OCI-LY3 (cell line): Measurements from ENCODE around the gene STMN3.
"Not testable (repeated sequence)": the region's sequence is repeated elsewhere in the genome, so short reads cannot be mapped to it uniquely, and the experiment has no call there.

Source experiments
- H2AFZ ChIP-seq: fragments of 200-600, 300-600 bp; shearing (Covaris generic); 2 replicates; pipeline ENCODE4 v1.6.0; 2014; ENCODE audit warnings: antibody characterized with exemption, low read depth, low read length
- H3K27ac ChIP-seq: fragments of 200-600, 300-600 bp; sonication (generic); 2 replicates; pipeline ENCODE4 v1.5.1; 2014; ENCODE audit warnings: mild to moderate bottlenecking, low read length, moderate library complexity, mixed read lengths
- H3K27me3 ChIP-seq: fragments of 200-600, 300-600 bp; sonication (generic); 2 replicates; pipeline ENCODE4 v1.6.1; 2014; ENCODE audit warnings: low read depth, low read length, mixed read lengths
- H3K36me3 ChIP-seq: fragments of 200-600, 300-600 bp; sonication (generic); replicated peaks from 2 replicates; pipeline ENCODE3; 2014; ENCODE audit warnings: low read depth, low read length, mixed read lengths
- H3K4me1 ChIP-seq: fragments of 300-600, 200-600 bp; sonication (generic); 2 replicates; pipeline ENCODE4 v1.6.1; 2014; ENCODE audit warnings: low read length, mixed read lengths
- H3K4me2 ChIP-seq: fragments of 200-600, 300-600 bp; sonication (generic); 2 replicates; pipeline ENCODE4 v1.6.1; 2014; ENCODE audit warnings: low read length, mixed read lengths
- H3K4me3 ChIP-seq: fragments of 300-600, 200-600 bp; sonication (generic); 2 replicates; pipeline ENCODE4 v1.5.1; 2014; ENCODE audit warnings: antibody characterized with exemption, mild to moderate bottlenecking, low read length, moderate library complexity
- H3K79me2 ChIP-seq: fragments of 300-600, 200-600 bp; shearing (Covaris generic); 2 replicates; pipeline ENCODE4 v1.6.1; 2014; ENCODE audit warnings: mild to moderate bottlenecking, low read length, mixed read lengths
- H3K9ac ChIP-seq: fragments of 300-600, 200-600 bp; shearing (Covaris generic); 2 replicates; pipeline ENCODE4 v1.6.0; 2014; ENCODE audit warnings: mild to moderate bottlenecking, low read length, moderate library complexity
- H3K9me3 ChIP-seq: fragments of 200-600, 300-600 bp; shearing (Covaris generic); 2 replicates; pipeline ENCODE4 v1.6.1; 2014; ENCODE audit warnings: low read length, mixed read lengths; ENCODE audit not compliant: insufficient read depth
- H4K20me1 ChIP-seq: fragments of 200-600, 300-600 bp; sonication (generic); 2 replicates; pipeline ENCODE4 v1.6.1; 2016; ENCODE audit warnings: low read length, mixed read lengths; ENCODE audit not compliant: insufficient read depth
- EZH2phosphoT487 ChIP-seq: fragments of 200-600 bp; shearing (Covaris generic); IDR thresholded peaks from 2 replicates; pipeline ENCODE4 v1.6.1; 2018; ENCODE audit warnings: antibody characterized with exemption, mixed run types, low read depth
- TF ChIP-seq, protein P1 (sequence below): fragments of 200-600, 300-600 bp; sonication (generic); IDR thresholded peaks from 2 replicates; pipeline ENCODE4 v1.5.1; 2014; ENCODE audit warnings: antibody characterized with exemption, low read length, low read depth

Gene STMN3

DNA sequence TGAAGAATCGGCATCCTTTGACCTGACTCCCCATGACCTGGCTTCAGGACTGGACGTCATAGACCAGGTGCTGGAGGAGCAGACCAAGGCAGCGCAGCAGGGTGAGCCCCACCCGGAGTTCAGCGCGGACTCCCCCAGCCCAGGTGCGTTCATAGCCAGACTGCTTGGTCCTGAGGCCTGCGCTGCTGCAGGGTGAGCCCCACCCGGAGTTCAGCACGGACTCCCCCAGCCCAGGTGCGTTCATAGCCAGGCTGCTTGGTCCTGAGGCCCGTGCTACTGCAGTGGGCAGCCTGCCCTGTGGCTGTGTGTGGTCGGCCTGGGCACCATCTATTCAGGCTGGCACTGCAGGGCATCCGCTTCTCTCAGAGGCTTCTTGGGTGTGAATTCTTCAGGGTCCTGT is 20.7 kb upstream of the STMN3 start:
- Histone ChIP-seq H3K27ac (no peak overlapping the region), H3K79me2 (no peaks in the 10 kb centered on the region), H3K27me3 (no peaks in the 10 kb centered on the region), H3K36me3 (peaks cover 10% of the 10 kb centered on the region), H2AFZ (no peak overlapping the region), H3K9ac (no peak overlapping the region), H4K20me1 (no peaks in the 10 kb centered on the region), H3K4me1 (no peaks in the 10 kb centered on the region), H3K4me2 (no peak overlapping the region), H3K4me3 (no peak overlapping the region), H3K9me3 (no peaks in the 10 kb centered on the region)
- TF ChIP-seq, protein P1, sequence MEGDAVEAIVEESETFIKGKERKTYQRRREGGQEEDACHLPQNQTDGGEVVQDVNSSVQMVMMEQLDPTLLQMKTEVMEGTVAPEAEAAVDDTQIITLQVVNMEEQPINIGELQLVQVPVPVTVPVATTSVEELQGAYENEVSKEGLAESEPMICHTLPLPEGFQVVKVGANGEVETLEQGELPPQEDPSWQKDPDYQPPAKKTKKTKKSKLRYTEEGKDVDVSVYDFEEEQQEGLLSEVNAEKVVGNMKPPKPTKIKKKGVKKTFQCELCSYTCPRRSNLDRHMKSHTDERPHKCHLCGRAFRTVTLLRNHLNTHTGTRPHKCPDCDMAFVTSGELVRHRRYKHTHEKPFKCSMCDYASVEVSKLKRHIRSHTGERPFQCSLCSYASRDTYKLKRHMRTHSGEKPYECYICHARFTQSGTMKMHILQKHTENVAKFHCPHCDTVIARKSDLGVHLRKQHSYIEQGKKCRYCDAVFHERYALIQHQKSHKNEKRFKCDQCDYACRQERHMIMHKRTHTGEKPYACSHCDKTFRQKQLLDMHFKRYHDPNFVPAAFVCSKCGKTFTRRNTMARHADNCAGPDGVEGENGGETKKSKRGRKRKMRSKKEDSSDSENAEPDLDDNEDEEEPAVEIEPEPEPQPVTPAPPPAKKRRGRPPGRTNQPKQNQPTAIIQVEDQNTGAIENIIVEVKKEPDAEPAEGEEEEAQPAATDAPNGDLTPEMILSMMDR, result no peak

DNA sequence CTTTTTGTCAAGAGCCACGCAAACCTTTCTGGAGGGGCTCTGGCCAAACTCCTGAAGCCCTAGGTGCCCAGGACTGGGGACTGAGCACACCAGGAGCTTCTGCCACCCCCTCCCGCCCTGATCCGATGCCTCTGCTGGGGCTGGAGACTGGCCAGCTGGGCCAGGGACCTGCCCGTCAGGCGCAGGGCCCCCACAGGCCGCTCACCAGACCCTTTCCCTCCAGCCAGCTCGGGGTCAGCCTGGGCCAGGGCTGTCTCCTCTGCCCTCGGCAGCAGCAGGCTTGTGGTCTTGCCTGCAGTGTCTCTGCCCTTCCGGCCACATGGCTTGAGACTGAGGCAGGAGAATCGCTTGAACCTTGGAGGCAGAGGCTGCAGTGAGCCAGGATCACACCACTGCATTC is 19.4 kb upstream of the STMN3 start:
- no peaks in the 10 kb centered on the region for H3K79me2 ChIP-seq
- no peak for TF ChIP-seq EZH2phosphoT487
- TF ChIP-seq, protein P1, result no peak
- no peaks in the 10 kb centered on the region for H3K4me1 ChIP-seq
- no peaks in the 10 kb centered on the region for H3K27me3 ChIP-seq
- H3K27ac ChIP-seq, result no peak overlapping the region
- no peak overlapping the region for H3K4me2 ChIP-seq
- no peak overlapping the region for H3K4me3 ChIP-seq
- no peaks in the 10 kb centered on the region for H4K20me1 ChIP-seq
- no peaks in the 10 kb centered on the region for H3K9me3 ChIP-seq
- H3K36me3 ChIP-seq, result peaks cover 18% of the 10 kb centered on the region
- no peak overlapping the region for H3K9ac ChIP-seq
- H2AFZ ChIP-seq, result no peak overlapping the region

DNA sequence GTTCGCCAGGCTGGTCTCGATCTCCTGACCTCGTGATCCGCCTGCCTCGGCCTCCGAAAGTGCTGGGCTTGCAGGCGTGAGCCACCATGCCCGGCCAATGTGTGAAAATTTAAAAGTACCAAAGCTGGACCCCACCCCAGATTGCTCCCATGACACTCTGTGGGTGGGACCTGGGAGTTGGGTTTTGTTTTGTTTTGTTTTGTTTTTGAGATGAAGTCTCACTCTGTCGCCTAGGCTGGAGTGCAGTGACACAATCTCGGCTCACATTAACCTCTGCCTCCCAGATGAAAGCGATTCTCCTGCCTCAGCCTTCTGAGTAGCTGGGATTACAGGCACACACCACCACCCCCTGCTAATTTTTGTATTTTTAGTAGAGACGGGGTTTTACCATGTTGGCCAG is 18.5 kb upstream of the STMN3 start:
- not testable (repeated sequence) for H3K4me2 ChIP-seq, H3K79me2 ChIP-seq, H3K27ac ChIP-seq, H3K9ac ChIP-seq, H4K20me1 ChIP-seq, H3K4me3 ChIP-seq, H2AFZ ChIP-seq, H3K27me3 ChIP-seq, H3K4me1 ChIP-seq, H3K9me3 ChIP-seq
- peaks cover 18% of the 10 kb centered on the region for H3K36me3 ChIP-seq

DNA sequence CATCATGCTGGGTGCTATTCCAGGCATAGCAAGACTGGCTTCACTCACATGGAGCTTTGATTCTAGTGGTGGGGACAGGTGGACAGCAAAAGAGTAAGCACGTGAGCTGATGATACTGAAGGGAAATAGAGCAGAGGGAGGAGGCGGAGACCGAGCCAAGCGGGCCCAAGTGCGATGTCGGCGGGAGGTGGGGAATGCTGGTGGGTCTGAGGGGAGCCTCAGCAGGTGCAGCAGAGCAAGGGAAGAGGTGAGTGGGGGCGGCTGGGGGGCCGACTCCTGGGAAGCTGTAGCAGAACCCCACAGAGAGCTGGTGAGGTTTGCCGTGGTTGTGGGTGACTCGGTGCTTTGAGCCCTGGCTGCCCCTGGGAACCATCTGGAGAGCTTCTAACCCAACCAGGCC is 15.1 kb upstream of the STMN3 start:
- Histone ChIP-seq H3K4me3 (no peak overlapping the region), H4K20me1 (no peaks in the 10 kb centered on the region), H3K4me1 (no peaks in the 10 kb centered on the region), H3K9me3 (no peaks in the 10 kb centered on the region), H3K79me2 (no peaks in the 10 kb centered on the region), H3K4me2 (no peak overlapping the region), H3K36me3 (peaks cover 12% of the 10 kb centered on the region), H2AFZ (no peak overlapping the region), H3K27ac (no peak overlapping the region), H3K9ac (no peak overlapping the region), H3K27me3 (no peaks in the 10 kb centered on the region)
- no peak for TF ChIP-seq EZH2phosphoT487
- TF ChIP-seq, protein P1, result no peak

DNA sequence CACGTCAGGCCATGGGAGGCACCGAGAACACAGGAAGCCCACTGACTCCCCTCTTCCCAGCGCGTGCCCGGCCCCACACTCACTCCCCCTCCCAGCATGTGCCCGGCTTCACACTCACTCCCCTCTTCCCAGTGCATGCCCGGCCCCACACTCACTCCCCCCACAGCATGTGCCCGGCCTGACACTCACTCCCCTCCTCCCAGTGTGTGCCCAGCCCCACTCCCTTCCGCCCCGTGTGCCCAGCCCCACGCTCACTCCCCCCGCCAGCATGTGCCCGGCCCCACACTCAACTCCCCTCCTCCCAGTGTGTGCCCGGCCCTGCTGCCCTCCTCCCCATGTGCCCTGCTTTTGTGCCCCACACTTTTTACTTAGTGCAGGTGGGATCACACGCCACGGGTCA is 14.6 kb upstream of the STMN3 start:
- no peaks in the 10 kb centered on the region for H4K20me1 ChIP-seq
- no peaks in the 10 kb centered on the region for H3K27me3 ChIP-seq
- H3K36me3 ChIP-seq, result peaks cover 12% of the 10 kb centered on the region
- no peaks in the 10 kb centered on the region for H3K4me1 ChIP-seq
- no peak overlapping the region for H3K9ac ChIP-seq
- H3K9me3 ChIP-seq, result no peaks in the 10 kb centered on the region
- H3K27ac ChIP-seq, result no peak overlapping the region
- H3K4me2 ChIP-seq, result no peak overlapping the region
- H3K79me2 ChIP-seq, result no peaks in the 10 kb centered on the region
- no peak for TF ChIP-seq EZH2phosphoT487
- TF ChIP-seq, protein P1, result no peak
- no peak overlapping the region for H2AFZ ChIP-seq
- no peak overlapping the region for H3K4me3 ChIP-seq
